SK-N-MC (cell line): ENCODE results near the gene ISY1.
"Not testable (repeated sequence)": the region's sequence is repeated elsewhere in the genome, so short reads cannot be mapped to it uniquely, and the experiment has no call there.

Source experiments
- DNase-seq: peaks from one replicate; pipeline ENCODE4 v3.0.0-alpha.2; 2011; ENCODE audit warnings: low read depth, low spot score
- H3K27ac ChIP-seq: fragments of 200-600 bp; sonication (generic); 2 replicates; pipeline ENCODE4 v1.5.1; 2016; ENCODE audit warnings: mixed run types
- H3K36me3 ChIP-seq: fragments of 200-600 bp; sonication (generic); 2 replicates; pipeline ENCODE4 v1.6.1; 2017; ENCODE audit warnings: antibody characterized with exemption, low read length, mixed read lengths; ENCODE audit not compliant: insufficient read depth
- H3K4me3 ChIP-seq: fragments of 200-600 bp; sonication (generic); 2 replicates; pipeline ENCODE4 v1.5.1; 2016
- H3K9ac ChIP-seq: fragments of 200-600 bp; sonication (generic); 2 replicates; pipeline ENCODE4 v1.8.0; 2017; ENCODE audit warnings: mixed run types, mixed read lengths; ENCODE audit not compliant: insufficient read length
- H3K9me3 ChIP-seq: fragments of 200-600 bp; sonication (generic); 2 replicates; pipeline ENCODE4 v1.6.1; 2017; ENCODE audit warnings: low read depth, mild to moderate bottlenecking, antibody characterized with exemption, low read length, moderate library complexity, mixed read lengths
- EZH2 ChIP-seq: fragments of 200-600 bp; sonication (generic); IDR thresholded peaks from one replicate; pipeline ENCODE4 v1.6.1; 2017; ENCODE audit warnings: antibody characterized with exemption
- FOXP2 ChIP-seq: optimal IDR thresholded peaks from 2 replicates; pipeline ENCODE3; 2011; ENCODE audit warnings: mild to moderate bottlenecking, moderate library complexity; ENCODE audit not compliant: insufficient read depth; ENCODE audit errors: extremely low read length, control extremely low read depth
- POLR2AphosphoS5 ChIP-seq: IDR thresholded peaks from 2 replicates; pipeline ENCODE4 v1.6.1; 2012; ENCODE audit warnings: mild to moderate bottlenecking, low read depth, low read length, borderline replicate concordance

ISY1 gene

GRCh38 chr3:129144786-129145185, 16.1 kb downstream of the ISY1 start:
- Histone ChIP-seq H3K9me3 (no peaks in the 10 kb centered on the region), H3K9ac (no peak overlapping the region), H3K36me3 (peaks cover 28% of the 10 kb centered on the region), H3K27ac (no peak overlapping the region), H3K4me3 (no peak overlapping the region)
- DNase-seq = no peak
- TF ChIP-seq EZH2 (no peak), FOXP2 (no peak), POLR2AphosphoS5 (no peak)

DNA sequence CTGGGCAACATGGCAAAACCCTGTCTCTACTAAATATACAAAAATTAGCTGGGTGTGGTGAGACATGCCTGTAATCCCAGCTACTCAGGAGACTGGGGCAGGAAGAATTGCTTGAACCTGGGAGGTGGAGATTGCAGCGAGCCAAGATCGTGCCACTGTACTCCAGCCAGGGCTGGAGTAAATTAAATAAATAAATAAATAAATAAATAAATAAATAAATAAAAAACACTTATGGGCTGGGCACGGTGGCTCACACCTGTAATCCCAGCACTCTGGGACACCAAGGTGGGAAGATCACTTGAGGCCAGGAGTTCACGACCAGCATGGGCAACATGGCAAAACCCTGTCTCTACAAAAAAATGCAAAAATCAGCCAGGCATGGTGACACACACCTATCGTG, 19.9 kb downstream of the ISY1 start:
- not testable (repeated sequence) for H3K9me3 ChIP-seq, H3K27ac ChIP-seq, H3K9ac ChIP-seq, DNase-seq, H3K4me3 ChIP-seq
- peaks cover 34% of the 10 kb centered on the region for H3K36me3 ChIP-seq

- no peak overlapping the region for H3K4me3 ChIP-seq
- no peak overlapping the region for H3K9ac ChIP-seq
- H3K27ac ChIP-seq = no peak overlapping the region
- TF ChIP-seq EZH2 (no peak), POLR2AphosphoS5 (no peak), FOXP2 (no peak)
- H3K36me3 ChIP-seq = peaks cover 24% of the 10 kb centered on the region
- DNase-seq = no peak
- H3K9me3 ChIP-seq = no peaks in the 10 kb centered on the region
Measured at GRCh38 chr3:129139911-129140310, 21.0 kb downstream of the ISY1 start.

GRCh38 chr3:129136275-129136674, 24.6 kb downstream of the ISY1 start:
- not testable (repeated sequence) for DNase-seq, H3K27ac ChIP-seq, H3K9ac ChIP-seq, H3K9me3 ChIP-seq, H3K4me3 ChIP-seq
- H3K36me3 ChIP-seq = peaks cover 47% of the 10 kb centered on the region

DNA sequence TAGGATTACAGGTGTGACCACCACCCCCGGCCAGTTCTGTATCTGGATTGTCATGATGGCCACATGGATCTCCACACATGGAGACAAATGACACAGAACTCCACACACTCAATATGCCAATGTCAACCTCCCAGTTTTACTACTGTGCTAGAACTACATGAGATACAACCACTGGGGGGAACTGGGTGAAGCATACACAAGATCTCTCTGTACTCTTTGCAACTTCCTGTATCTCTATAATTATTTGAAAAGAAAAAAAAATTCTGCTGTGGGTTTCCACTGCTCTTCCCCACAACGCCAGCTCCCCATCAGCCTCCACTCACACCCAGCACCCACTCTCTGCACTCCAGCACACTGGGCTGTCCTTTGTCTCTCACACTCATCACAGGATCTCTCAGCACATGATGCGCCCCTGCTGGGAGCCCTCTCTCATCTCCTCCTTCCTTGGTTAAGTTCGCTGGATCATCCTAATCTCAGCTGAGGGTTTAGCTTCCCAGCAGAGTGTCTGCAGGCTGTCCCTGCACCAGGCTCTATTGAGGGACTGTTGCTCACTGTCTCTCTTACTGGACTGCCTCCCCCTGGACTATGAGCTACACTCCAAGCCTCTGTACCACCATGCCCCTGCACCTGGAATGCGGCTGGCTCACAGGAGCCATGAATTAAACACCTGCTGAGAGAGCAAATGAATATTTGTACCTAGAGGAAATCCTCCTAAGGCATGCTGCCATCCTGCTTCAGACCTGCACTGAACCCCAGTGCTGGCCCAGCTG, 28.6 kb downstream of the ISY1 start:
- no peaks in the 10 kb centered on the region for H3K9me3 ChIP-seq
- peaks cover 57% of the 10 kb centered on the region for H3K36me3 ChIP-seq
- no peak overlapping the region for H3K4me3 ChIP-seq
- TF ChIP-seq FOXP2 (no peak), EZH2 (no peak), POLR2AphosphoS5 (no peak)
- no peak overlapping the region for H3K9ac ChIP-seq
- no peak for DNase-seq
- H3K27ac ChIP-seq = no peak overlapping the region

DNA sequence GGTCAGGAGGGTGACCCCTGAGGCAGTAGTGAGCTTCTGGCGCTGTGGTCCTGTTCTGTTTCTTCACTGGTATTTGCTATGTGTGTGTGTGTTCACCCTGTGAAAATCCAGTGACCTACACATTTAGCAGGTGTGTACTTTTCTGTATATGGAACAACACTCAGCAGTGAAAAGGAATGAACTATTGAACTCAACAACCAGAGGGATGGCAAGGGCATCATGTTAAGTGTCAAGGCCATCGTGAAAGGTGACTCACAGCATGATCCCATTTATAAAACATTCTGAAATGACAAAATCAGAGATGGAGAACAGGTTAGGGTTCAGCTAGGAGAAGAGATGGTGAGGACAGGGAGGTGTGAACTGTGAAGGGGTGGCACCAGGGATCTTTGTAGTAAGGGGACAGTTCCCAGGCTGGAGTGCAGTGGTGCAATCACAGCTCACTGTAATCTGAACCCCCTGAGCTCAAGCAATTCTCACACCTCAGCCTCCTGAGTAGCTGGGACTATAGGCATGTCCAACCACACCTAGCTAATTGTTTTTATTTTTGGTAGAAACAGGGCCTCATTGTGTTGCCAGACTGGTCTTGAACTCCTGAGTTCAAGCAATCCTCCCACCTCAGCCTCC, 29.3 kb downstream of the ISY1 start:
- DNase-seq = no peak
- no peak for TF ChIP-seq POLR2AphosphoS5
- Histone ChIP-seq H3K36me3 (peaks cover 53% of the 10 kb centered on the region), H3K27ac (no peak overlapping the region), H3K9me3 (no peaks in the 10 kb centered on the region), H3K9ac (no peak overlapping the region), H3K4me3 (no peak overlapping the region)

- Histone ChIP-seq H3K27ac (no peak overlapping the region), H3K9ac (no peak overlapping the region), H3K36me3 (peaks cover 53% of the 10 kb centered on the region), H3K4me3 (no peak overlapping the region), H3K9me3 (no peaks in the 10 kb centered on the region)
- no peak for DNase-seq
- TF ChIP-seq EZH2 = no peak
- no peak for TF ChIP-seq FOXP2
- TF ChIP-seq POLR2AphosphoS5 = no peak
Measured at GRCh38 chr3:129130291-129130813, 30.5 kb downstream of the ISY1 start.

DNA sequence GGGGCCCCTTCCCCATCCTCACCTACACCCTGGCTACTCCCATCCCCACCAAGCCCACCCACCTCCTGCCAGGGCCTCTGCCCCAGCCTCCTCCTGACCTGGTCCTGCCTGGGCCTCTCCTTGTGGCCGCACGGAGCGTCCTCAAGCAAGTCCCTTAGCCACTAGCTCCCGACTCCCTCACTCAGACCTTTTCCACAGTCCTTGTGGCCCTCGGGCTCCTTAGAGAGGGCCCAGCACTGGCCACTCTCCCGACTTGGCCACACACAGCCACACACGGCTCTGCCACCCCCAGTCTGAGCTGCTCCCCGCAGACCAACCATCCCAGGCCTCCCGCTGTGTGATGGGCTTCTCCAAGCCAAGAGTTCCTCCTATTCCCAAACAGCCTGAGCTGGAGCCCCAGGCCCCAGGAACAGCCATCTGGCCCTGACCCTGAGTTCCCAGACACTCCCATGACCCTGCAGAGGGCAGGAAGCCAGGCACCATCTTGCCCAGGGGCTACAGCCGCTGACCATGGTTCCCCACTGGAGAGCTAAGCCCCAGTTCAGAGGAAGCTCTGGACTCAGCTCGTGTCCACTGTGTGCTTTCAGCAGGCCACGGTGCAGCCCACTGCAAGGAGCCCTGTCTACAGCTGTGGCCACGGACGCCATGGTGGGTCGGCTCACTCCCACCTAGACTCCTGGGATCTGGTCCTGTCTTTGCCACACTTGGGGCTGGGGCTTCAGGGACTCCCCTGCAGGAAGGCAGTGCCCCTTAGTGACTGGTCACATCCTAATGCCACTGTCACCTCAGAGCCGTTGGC, 32.3 kb downstream of the ISY1 start:
- no peak for TF ChIP-seq POLR2AphosphoS5
- no peak for TF ChIP-seq EZH2
- TF ChIP-seq FOXP2 = no peak
- Histone ChIP-seq H3K36me3 (peaks cover 43% of the 10 kb centered on the region), H3K27ac (no peak overlapping the region)

GRCh38 chr3:129126726-129127280, 34.1 kb downstream of the ISY1 start:
- Histone ChIP-seq H3K9me3 (no peaks in the 10 kb centered on the region), H3K27ac (no peak overlapping the region), H3K4me3 (no peak overlapping the region), H3K36me3 (peaks cover 31% of the 10 kb centered on the region; the same call in 1 of the 2 replicates), H3K9ac (no peak overlapping the region)
- TF ChIP-seq FOXP2 = no peak
- no peak for TF ChIP-seq EZH2
- no peak for TF ChIP-seq POLR2AphosphoS5
- no peak for DNase-seq

More for the DNA sequence above, 32.3 kb downstream of the ISY1 start:
- no peak for DNase-seq
- Histone ChIP-seq H3K9me3 (no peaks in the 10 kb centered on the region), H3K4me3 (no peak overlapping the region), H3K9ac (no peak overlapping the region)
